DMS 273 treated with DMSO at 0.1 percent for 48 hours (cell line): Measurements from ENCODE around the gene TAF5.
A peak's percentile ranks its signal among the peaks of the same experiment; 100 is the strongest.
"Not testable (repeated sequence)": the region's sequence is repeated elsewhere in the genome, so short reads cannot be mapped to it uniquely, and the experiment has no call there.

ENCODE experiments used
- DNase-seq: peaks from one replicate; lab custom pipeline; 2025; lab: John Stamatoyannopoulos, UW

The TAF5 gene

GRCh38 chr10:103367782-103368518 is at the start of gene TAF5:
TSS of gene TAF5 (plus strand) at chr10:103367976. CDS start at chr10:103367990, 14 bp downstream.
- peak; percentile 91 for DNase-seq

- DNase-seq: no peak
Observed at GRCh38 chr10:103327906-103328305, 39.9 kb upstream of the TAF5 start.

GRCh38 chr10:103333934-103334520 is 33.7 kb upstream of the TAF5 start:
- no peak for DNase-seq

GRCh38 chr10:103334567-103334966 is 33.2 kb upstream of the TAF5 start:
- DNase-seq: no peak

- DNase-seq: no peak
Observed at GRCh38 chr10:103336370-103336769, 31.4 kb upstream of the TAF5 start.

- no peak for DNase-seq
Observed at GRCh38 chr10:103350175-103350516, 17.6 kb upstream of the TAF5 start.

GRCh38 chr10:103350517-103351260 is 17.1 kb upstream of the TAF5 start, which contains the start of gene PCGF6:
TSS of gene PCGF6 (minus strand) at chr10:103351140. CDS start at chr10:103351066, 74 bp downstream.
- DNase-seq: peak; percentile 37

- no peak for DNase-seq
Observed at GRCh38 chr10:103353281-103353680, 14.5 kb upstream of the TAF5 start.

GRCh38 chr10:103354567-103354966 is 13.2 kb upstream of the TAF5 start:
- not testable (repeated sequence) for DNase-seq

- no peak for DNase-seq
Observed at GRCh38 chr10:103355906-103356599, 11.7 kb upstream of the TAF5 start.

GRCh38 chr10:103359493-103359892 is 8.3 kb upstream of the TAF5 start:
- DNase-seq: not testable (repeated sequence)

- not testable (repeated sequence) for DNase-seq
Observed at GRCh38 chr10:103360791-103361190, 7.0 kb upstream of the TAF5 start.

- DNase-seq: no peak
Observed at GRCh38 chr10:103367379-103367781, 396 bp upstream of the TAF5 start.

- no peak for DNase-seq
Observed at GRCh38 chr10:103373544-103373943, 5.8 kb downstream of the TAF5 start.

GRCh38 chr10:103374263-103374662 is 6.5 kb downstream of the TAF5 start:
- no peak for DNase-seq

- no peak for DNase-seq
Observed at GRCh38 chr10:103382769-103383168, 15.0 kb downstream of the TAF5 start.

- no peak for DNase-seq
Observed at GRCh38 chr10:103394180-103394579, 26.4 kb downstream of the TAF5 start.

GRCh38 chr10:103395754-103396066 is 27.9 kb downstream of the TAF5 start:
- DNase-seq: no peak

GRCh38 chr10:103396067-103396788 is 28.5 kb downstream of the TAF5 start, which contains the start of the genes ATP5MK and PDCD11:
TSS of gene ATP5MK (minus strand) at chr10:103396475. CDS start at chr10:103392457, 4,018 bp downstream.
TSS of gene PDCD11 (plus strand) at chr10:103396626. CDS start at chr10:103398427, 1,801 bp downstream.
- DNase-seq: peak; percentile 93

GRCh38 chr10:103396789-103397087 is 29.0 kb downstream of the TAF5 start:
- DNase-seq: no peak

GRCh38 chr10:103397191-103397825 is 29.5 kb downstream of the TAF5 start:
- DNase-seq: no peak
